GF-D8 (cell line): ENCODE results near the gene CRAMP1.

Source experiments
- DNase-seq: peaks from one replicate; lab custom pipeline; 2025; lab: John Stamatoyannopoulos, UW

The CRAMP1 gene

GRCh38 chr16:1632638-1632970, 20.4 kb downstream of the CRAMP1 start:
- no peak for DNase-seq

GRCh38 chr16:1633310-1633709, 21.1 kb downstream of the CRAMP1 start:
- DNase-seq: no peak

- DNase-seq: no peak
These were observed 22.4 kb downstream of the CRAMP1 start for GRCh38 chr16:1634541-1634940.

GRCh38 chr16:1635070-1635469, 22.9 kb downstream of the CRAMP1 start:
- no peak for DNase-seq

- DNase-seq: no peak
These were observed 25.4 kb downstream of the CRAMP1 start for GRCh38 chr16:1637526-1637925.

GRCh38 chr16:1638757-1639156, 26.6 kb downstream of the CRAMP1 start:
- DNase-seq: no peak

- no peak for DNase-seq
These were observed 27.1 kb downstream of the CRAMP1 start for GRCh38 chr16:1639282-1639681.

GRCh38 chr16:1639860-1640259, 27.7 kb downstream of the CRAMP1 start:
- no peak for DNase-seq

GRCh38 chr16:1640261-1640941, 28.2 kb downstream of the CRAMP1 start:
- DNase-seq: no peak

- DNase-seq: no peak
These were observed 29.1 kb downstream of the CRAMP1 start for GRCh38 chr16:1641261-1641660.

GRCh38 chr16:1642148-1642547, 30.0 kb downstream of the CRAMP1 start:
- DNase-seq: no peak

- no peak for DNase-seq
These were observed 30.6 kb downstream of the CRAMP1 start for GRCh38 chr16:1642753-1643152.

- DNase-seq: no peak
These were observed 31.4 kb downstream of the CRAMP1 start for GRCh38 chr16:1643521-1643920.

GRCh38 chr16:1645914-1646525, 33.9 kb downstream of the CRAMP1 start:
- peak; percentile 2 for DNase-seq

GRCh38 chr16:1647856-1648255, 35.7 kb downstream of the CRAMP1 start:
- DNase-seq: peak; percentile 56

GRCh38 chr16:1650131-1650530, 38.0 kb downstream of the CRAMP1 start:
- DNase-seq: no peak

- DNase-seq: no peak
These were observed 39.2 kb downstream of the CRAMP1 start for GRCh38 chr16:1651094-1651973.

GRCh38 chr16:1651974-1652312, 39.8 kb downstream of the CRAMP1 start:
- no peak for DNase-seq

GRCh38 chr16:1653023-1653422, 40.9 kb downstream of the CRAMP1 start:
- no peak for DNase-seq

GRCh38 chr16:1654505-1655268, 42.5 kb downstream of the CRAMP1 start:
- DNase-seq: no peak

- DNase-seq: no peak
These were observed 43.2 kb downstream of the CRAMP1 start for GRCh38 chr16:1655269-1655807.
